Body of pancreas (tissue), 4 donors: Measurements from ENCODE around the gene HAVCR1.

Source experiments
- POLR2A ChIP-seq, 3 donors: fragments of 450-650 bp; IDR thresholded peaks; one replicate each; pipeline ENCODE4 v1.6.1; 2016; ENCODE audit warnings: antibody characterized with exemption in 3 of 3, mild to moderate bottlenecking in 2 of 3
- TF ChIP-seq, protein P1 (sequence below), 7 experiments: fragments of 450-650 bp in 4 of 7; fragments of 200-600 bp in 3 of 7; sonication (generic) in 3 of 7; IDR thresholded peaks; one replicate each; pipeline ENCODE4 v1.5.1; 2016 to 2019; ENCODE audit warnings: antibody characterized with exemption in 7 of 7

DNA sequence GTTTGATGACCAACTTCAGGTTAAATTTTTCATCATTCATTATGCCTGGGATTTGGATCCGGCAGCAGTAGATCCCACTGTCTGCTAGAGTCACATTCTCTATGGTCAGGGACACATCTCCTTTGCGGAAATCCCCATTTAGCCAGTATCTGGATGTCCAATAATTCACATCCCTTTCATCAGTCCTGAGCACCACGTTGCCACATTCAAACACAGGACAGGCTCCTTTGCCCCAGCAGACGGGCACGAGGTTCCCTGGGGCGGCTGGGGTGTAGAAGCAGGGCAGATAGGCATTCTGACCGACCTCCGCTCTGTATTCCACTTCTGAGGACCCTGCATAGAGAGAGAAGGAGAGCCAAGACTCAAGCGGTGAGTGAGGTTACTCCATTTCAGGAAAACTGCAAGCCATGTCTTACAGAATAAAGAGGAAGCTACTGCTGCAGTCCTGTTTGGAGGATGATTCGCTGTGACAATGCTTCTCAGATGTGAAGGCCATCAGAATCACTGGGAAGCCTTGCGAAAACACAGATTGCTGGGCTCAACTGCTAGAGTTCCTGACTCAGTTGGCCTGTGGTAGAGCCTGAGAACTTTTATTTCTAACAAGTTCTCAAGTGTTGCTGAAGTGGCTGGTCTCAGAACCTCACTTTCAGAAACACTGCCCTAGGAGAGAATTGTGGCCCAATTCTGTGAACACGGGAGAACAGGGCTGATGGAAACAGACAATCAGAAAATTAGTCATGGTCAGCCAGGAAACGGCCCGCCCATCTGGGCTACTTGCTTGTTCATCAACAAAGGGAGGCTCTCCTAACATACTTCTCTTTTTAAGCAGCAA is 47.9 kb upstream of the HAVCR1 start:
- TF ChIP-seq, protein P1, sequence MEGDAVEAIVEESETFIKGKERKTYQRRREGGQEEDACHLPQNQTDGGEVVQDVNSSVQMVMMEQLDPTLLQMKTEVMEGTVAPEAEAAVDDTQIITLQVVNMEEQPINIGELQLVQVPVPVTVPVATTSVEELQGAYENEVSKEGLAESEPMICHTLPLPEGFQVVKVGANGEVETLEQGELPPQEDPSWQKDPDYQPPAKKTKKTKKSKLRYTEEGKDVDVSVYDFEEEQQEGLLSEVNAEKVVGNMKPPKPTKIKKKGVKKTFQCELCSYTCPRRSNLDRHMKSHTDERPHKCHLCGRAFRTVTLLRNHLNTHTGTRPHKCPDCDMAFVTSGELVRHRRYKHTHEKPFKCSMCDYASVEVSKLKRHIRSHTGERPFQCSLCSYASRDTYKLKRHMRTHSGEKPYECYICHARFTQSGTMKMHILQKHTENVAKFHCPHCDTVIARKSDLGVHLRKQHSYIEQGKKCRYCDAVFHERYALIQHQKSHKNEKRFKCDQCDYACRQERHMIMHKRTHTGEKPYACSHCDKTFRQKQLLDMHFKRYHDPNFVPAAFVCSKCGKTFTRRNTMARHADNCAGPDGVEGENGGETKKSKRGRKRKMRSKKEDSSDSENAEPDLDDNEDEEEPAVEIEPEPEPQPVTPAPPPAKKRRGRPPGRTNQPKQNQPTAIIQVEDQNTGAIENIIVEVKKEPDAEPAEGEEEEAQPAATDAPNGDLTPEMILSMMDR (IDR thresholded peaks at IDR 0.05) = no peak
- TF ChIP-seq POLR2A (IDR thresholded peaks at IDR 0.05) = no peak
